Gastroesophageal sphincter (tissue), 3 donors: ENCODE measurements around the gene ADAMTS12.

Source experiments
- CTCF ChIP-seq, 4 experiments: fragments of 200-600 bp in 2 of 4; fragments of 450-650 bp in 2 of 4; sonication (generic) in 1 of 4; IDR thresholded peaks; one replicate each; pipeline ENCODE4 v1.5.1; 2017 to 2019; ENCODE audit warnings: antibody characterized with exemption in 4 of 4, mild to moderate bottlenecking in 2 of 4, moderate library complexity in 2 of 4
- EP300 ChIP-seq: sonication (generic); formaldehyde crosslinking; IDR thresholded peaks from one replicate; pipeline ENCODE4 v1.6.1; 2017; ENCODE audit warnings: antibody characterized with exemption, mild to moderate bottlenecking
- POLR2A ChIP-seq, 2 donors: fragments of 450-650 bp; IDR thresholded peaks; one replicate each; pipeline ENCODE4 v1.6.1; 2017; ENCODE audit warnings: antibody characterized with exemption in 2 of 2, mild to moderate bottlenecking in 2 of 2, moderate library complexity in 1 of 2
- POLR2AphosphoS5 ChIP-seq: sonication (generic); formaldehyde crosslinking; IDR thresholded peaks from one replicate; pipeline ENCODE4 v1.6.1; 2017; ENCODE audit warnings: antibody characterized with exemption

- TF ChIP-seq CTCF (IDR thresholded peaks at IDR 0.05), result no peak
- no peak for TF ChIP-seq POLR2A (IDR thresholded peaks at IDR 0.05)
- no peak for TF ChIP-seq POLR2AphosphoS5
- no peak for TF ChIP-seq EP300
These were observed 11.3 kb upstream of the ADAMTS12 start for GRCh38 chr5:33903118-33903517.
